Psoas muscle (tissue), 8 donors: ENCODE results near the gene ARSH. TPM values are rescaled to one million over a fixed set of nuclear protein-coding genes. Genes with fewer than 3 reads are reported as not detected.

Source experiments
- ATAC-seq, 4 donors: fragments of 200-7000 bp; cut with Tn5 transposase; one replicate each; pipeline ENCODE4 v1.9.1; 2020; ENCODE audit warnings: moderate library complexity in 3 of 4, mild to moderate bottlenecking in 2 of 4
- DNase-seq, 2 donors: peaks; one replicate each; pipeline ENCODE4 v3.0.0-alpha.2; 2020
- H3K27ac ChIP-seq: fragments of 200-600 bp; one replicate; pipeline ENCODE4 v1.8.0; 2022
- H3K27me3 ChIP-seq, 3 donors: fragments of 200-600 bp in 1 of 3; one replicate each; pipeline versions ENCODE4 v1.6.1 to v1.8.0; 2013 to 2022; ENCODE audit warnings: low read length in 2 of 3, mild to moderate bottlenecking in 2 of 3, moderate library complexity in 1 of 3; ENCODE audit not compliant: insufficient read depth in 3 of 3
- H3K36me3 ChIP-seq, 2 donors: fragments of 200-600 bp in 1 of 2; one replicate each; pipeline versions ENCODE4 v1.6.1 to v1.8.0; 2013 to 2022; ENCODE audit warnings: low read depth in 1 of 2, mild to moderate bottlenecking in 1 of 2, moderate library complexity in 1 of 2; ENCODE audit not compliant: insufficient read depth in 1 of 2
- H3K4me1 ChIP-seq: fragments of 200-600 bp; one replicate; pipeline ENCODE4 v1.8.0; 2022
- H3K4me3 ChIP-seq: fragments of 200-600 bp; one replicate; pipeline ENCODE4 v1.8.0; 2022; ENCODE audit warnings: mild to moderate bottlenecking
- H3K9me3 ChIP-seq: fragments of 200-600 bp; one replicate; pipeline ENCODE4 v1.8.0; 2022
- CTCF ChIP-seq: fragments of 200-600 bp; IDR thresholded peaks from one replicate; pipeline ENCODE4 v1.8.0; 2022; ENCODE audit warnings: antibody characterized with exemption
- WGBS, 3 donors: extraction: QIAGEN DNeasy Blood & Tissue Kit; methylation state at CpG; one replicate each; pipeline versions ENCODE4 v1.1.6 to v1.1.7; 2013; 5-methylcytosine and 5-hydroxymethylcytosine counted together
- intact Hi-C, 2 donors: fragments of 100-400 bp; cut with DNase I; formaldehyde crosslinking; loops; one replicate each; pipeline versions ENCODE4 v1.11.0 to v1.14.2; 2022
- polyA plus RNA-seq, 3 donors: library from polyadenylated mRNA; stranded (reverse); fragments of 200-250 nt; gene quantifications; one replicate each; pipeline ENCODE4 v1.2.3, GENCODE V29; 2013
- total RNA-seq, 4 donors: library from RNA; stranded (reverse); fragmentation: NEBNext Ultra II Directional in 2 of 4; extraction: Animal tissue kit (Norgen Biotek cat#: 25700) in 2 of 4; gene quantifications; one replicate each; pipeline versions ENCODE4 v1.2.1 to v1.2.4, GENCODE V29; 2021 to 2023
- donor health status: healthy with polysubstance abuse.
- donor health status: DM: no; HTN: no; CAD: no; lungs with moderate emphysema.
- donor health status: Bipolar disorder and iron deficiency.
- donor health status: healthy.
- donor health status: DM: yes; HTN: yes; CAD: no.
- donor health status: DM: no; HTN: no; CAD: no.
- donor health status: DM: no; HTN: no; CAD: no.
- donor health status: DM: yes; HTN: yes; CAD: no.

ARSH gene
- total and polyA plus RNA-seq, 7 donors = not detected

GRCh38 chrX:2989565-2989964, 16.8 kb upstream of the ARSH start:
- H3K27me3 ChIP-seq = no peaks in the 10 kb centered on the region
- no peak overlapping the region for H3K27ac ChIP-seq
- no peaks in the 10 kb centered on the region for H3K36me3 ChIP-seq
- intact Hi-C loops = no loop called here
- DNase-seq (no peak), ATAC-seq (no peak)
- 73 to 88% (median 79%) methylated on average over 2 of the region's 2 CpGs for WGBS, 3 donors
- H3K4me3 ChIP-seq = no peak overlapping the region
- no peaks in the 10 kb centered on the region for H3K4me1 ChIP-seq
- no peak for TF ChIP-seq CTCF
- H3K9me3 ChIP-seq = no peaks in the 10 kb centered on the region

GRCh38 chrX:3010532-3010931, 4.2 kb downstream of the ARSH start:
- intact Hi-C loops = no loop called here
- DNase-seq (no peak), ATAC-seq (no peak)
- H3K27me3 ChIP-seq = no peaks in the 10 kb centered on the region
- H3K36me3 ChIP-seq = no peaks in the 10 kb centered on the region
- WGBS, 3 donors = 79 to 82% (median 82%) methylated on average over 2 of the region's 2 CpGs
- peaks cover 8% of the 10 kb centered on the region for H3K9me3 ChIP-seq
- no peaks in the 10 kb centered on the region for H3K4me1 ChIP-seq
- TF ChIP-seq CTCF = no peak
- H3K27ac ChIP-seq = no peak overlapping the region
- H3K4me3 ChIP-seq = no peak overlapping the region

GRCh38 chrX:3017492-3017891, 11.1 kb downstream of the ARSH start:
- H3K27me3 ChIP-seq = no peaks in the 10 kb centered on the region
- DNase-seq = no peak
- H3K36me3 ChIP-seq = no peaks in the 10 kb centered on the region
- intact Hi-C loops = no loop called here
- TF ChIP-seq CTCF = no peak
- H3K27ac ChIP-seq = no peak overlapping the region
- H3K4me3 ChIP-seq = no peak overlapping the region
- ATAC-seq = no peak
- H3K9me3 ChIP-seq = peaks cover 3% of the 10 kb centered on the region
- no peaks in the 10 kb centered on the region for H3K4me1 ChIP-seq

- no peak overlapping the region for H3K4me3 ChIP-seq
- DNase-seq = no peak
Measured at GRCh38 chrX:3024176-3024575, 17.8 kb downstream of the ARSH start.

More at GRCh38 chrX:3024176-3024575, 17.8 kb downstream of the ARSH start:
- Histone ChIP-seq H3K4me1 (no peaks in the 10 kb centered on the region), H3K9me3 (no peaks in the 10 kb centered on the region), H3K36me3 (no peaks in the 10 kb centered on the region), H3K27ac (no peak overlapping the region), H3K27me3 (no peaks in the 10 kb centered on the region)
- intact Hi-C loops = no loop called here
- no peak for ATAC-seq
- no peak for TF ChIP-seq CTCF
- 55 to 61% (median 58%) methylated on average over 8 of the region's 8 CpGs for WGBS, 3 donors
